Activated CD4-positive, alpha-beta T cell treated with anti-CD3 and anti-CD28 coated beads for 1 hour (primary cell): ENCODE data around the gene CTNNBIP1.

Experiments
- DNase-seq: peaks from one replicate; pipeline ENCODE4 v3.0.0-alpha.2; 2020

Gene CTNNBIP1

DNA sequence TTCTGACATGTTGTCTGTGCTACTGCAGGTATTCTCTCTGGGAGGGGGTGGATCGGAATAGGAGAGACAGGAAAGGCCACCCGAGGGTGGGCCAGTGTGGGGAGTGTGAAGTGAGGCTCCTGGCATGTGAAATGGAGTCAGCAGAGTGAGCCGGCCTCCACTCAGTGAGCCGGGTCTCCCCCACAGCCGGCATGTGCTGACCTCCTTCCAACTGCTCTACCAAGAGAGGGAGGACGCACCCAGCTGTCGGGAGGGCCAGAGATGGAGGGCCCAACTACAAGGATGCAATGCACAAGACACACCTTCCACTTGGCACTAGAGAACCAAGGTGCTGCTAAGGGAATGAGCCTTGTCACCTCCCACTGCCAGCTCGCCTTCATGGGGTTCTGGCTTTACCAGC is 58.1 kb downstream of the CTNNBIP1 start:
- DNase-seq, result no peak

DNA sequence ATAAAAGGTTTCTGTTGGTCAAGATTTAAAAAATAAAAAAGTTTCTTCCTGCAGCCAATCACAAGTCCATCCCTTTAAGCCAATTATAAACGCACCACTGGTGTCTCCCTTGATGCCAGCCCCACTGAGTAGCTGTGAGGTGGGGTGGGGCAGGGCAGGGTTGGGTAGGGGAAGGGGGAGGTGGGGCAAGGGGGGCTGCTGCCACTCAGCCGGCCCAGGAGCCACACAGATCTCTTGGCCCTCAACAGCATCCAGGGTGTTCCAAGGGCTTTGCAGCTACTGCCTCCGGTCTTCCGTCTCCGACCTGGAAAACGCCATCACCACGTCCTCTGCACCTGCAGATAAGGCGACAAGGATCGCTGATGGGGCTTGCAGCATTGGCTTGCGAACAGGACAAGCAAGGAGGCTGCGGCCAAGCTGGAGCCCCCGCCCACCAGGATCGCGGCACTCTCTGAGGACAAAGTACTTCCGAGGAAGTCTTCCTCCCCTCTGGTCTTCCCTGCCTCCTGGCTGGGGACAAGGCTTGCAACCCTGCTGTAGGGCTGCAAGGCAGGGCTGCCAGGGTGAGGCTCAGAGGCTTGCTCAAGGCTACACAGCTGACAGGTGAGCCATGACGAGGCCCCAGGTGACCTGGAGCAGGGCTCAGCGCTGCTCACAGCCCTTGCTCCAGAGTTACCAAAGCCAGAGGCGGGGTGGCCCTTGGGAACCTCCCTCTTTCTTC is 59.5 kb downstream of the CTNNBIP1 start:
- no peak for DNase-seq

DNA sequence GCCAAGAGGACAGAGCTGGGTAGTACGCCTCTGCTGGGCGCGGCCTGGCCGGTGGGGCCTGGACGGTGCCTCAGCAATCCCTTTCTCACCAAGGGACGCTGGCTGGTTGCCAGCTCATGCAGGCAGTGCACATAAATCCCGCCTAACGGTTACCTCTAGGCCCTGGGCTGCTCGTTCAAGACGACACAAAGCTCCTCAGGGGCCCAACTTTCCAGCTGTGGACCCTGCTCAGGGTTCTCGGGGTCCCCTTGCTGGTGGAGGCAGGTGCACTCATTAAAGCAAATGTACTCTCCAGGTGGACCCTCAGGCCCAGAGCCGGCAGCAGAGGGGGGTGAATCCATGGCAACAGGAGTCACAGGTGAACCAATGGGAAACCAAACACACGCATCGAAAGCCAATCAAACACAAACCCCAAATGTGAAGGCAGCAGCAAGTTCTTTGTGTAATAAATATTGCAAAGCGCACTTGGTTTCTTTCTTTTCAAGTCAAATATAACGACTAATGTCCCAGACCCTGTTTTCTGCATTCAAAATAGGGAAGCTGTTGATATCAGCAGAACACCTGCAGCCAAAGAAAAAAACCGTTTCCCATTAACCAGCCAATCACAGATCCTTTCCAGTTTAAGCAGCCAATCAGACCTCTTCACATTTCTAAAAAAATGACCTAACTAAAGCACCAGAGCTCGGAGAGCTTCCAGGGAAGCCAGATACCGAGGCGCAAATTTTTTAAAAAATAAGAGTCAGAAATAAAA is 60.2 kb downstream of the CTNNBIP1 start:
- no peak for DNase-seq

GRCh38 chr1:9848022-9848421 is 62.0 kb downstream of the CTNNBIP1 start:
- DNase-seq, result no peak

DNA sequence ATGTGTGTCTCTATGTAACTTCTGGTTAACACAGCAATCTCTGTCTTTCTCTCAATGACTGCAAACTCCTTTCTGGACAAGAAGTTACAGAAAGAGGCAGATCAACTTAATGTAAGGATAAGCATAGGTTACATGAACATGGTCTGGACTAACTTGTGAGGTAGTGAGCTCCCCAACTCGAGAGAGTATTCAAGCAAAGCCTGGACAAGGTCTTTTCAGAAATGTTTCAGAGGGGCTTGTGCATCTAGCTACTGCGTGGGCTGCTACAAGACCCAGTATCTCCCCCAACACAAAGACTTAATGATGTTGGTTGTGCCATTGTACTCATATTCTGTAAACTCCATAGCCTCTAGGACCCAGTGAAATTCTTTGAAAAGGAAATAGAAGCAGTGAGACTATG is 62.8 kb downstream of the CTNNBIP1 start:
- DNase-seq, result no peak

DNA sequence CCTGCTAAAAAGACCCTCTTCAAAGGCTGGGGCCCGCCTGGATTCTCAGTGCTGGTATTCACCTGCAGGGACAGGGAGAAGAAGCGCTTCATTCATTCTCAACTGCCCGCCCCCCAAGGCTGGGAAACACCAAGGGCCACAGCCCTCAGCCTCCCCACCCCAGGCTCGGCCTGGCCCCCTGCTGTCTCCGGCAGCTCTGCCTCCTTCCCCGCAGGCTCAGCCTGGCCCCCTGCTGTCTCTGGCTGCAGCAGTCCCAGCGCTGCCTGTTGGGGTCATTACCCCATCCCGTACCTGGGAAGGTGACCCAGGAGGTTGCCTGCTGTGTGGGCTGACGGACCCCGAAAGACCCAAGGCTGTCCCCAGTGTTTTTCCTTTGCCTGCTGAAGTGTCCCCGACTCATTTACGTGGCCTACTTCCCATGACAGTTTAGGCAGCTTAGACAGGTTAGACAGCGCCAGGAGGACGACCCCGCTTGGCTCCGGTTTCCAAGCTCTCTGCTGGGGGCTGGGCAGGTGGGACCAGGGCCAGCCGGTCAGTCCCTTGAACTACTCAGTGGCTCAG is 63.4 kb downstream of the CTNNBIP1 start:
- DNase-seq, result no peak

GRCh38 chr1:9845914-9846313 is 64.2 kb downstream of the CTNNBIP1 start:
- no peak for DNase-seq

DNA sequence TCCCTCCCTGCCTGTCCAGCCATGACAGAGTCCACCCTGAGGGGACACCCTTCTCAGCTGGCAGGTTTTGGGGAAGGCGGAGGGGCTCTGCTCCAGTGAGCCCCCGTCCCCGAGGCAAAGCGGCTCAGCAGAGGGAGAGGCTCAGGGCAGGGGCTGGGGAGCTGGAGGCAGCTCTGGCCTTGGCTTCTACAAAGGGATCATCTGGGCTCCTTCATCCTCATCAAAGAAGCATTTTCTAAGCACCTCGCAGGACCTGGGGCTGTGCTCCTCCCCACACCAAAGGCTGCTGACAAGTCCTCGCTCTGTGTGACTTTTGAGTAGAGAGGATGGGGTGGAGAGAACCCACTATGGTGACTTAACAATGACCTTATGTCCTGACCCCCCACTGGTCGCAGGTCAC is 65.3 kb downstream of the CTNNBIP1 start:
- DNase-seq, result no peak

DNA sequence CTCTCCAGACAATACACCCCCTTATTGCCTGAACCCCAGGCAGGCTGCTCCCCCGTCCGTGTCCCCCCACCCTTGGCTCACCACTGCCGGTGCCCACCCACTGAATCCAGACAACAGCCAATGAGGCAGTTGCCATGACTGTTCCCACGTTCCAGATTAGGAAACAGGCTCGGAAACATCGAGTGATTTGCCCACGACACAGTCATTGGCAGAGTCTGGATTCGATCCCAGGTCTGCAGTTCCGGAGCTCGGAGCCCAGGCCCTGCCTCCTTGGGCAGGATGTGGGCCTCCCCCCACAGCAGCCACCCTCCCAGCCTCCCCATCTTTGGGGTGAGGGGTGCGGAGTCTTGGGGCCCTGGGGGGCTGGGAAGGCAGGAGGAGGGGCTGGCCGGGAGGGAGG is 66.0 kb downstream of the CTNNBIP1 start:
- no peak for DNase-seq

DNA sequence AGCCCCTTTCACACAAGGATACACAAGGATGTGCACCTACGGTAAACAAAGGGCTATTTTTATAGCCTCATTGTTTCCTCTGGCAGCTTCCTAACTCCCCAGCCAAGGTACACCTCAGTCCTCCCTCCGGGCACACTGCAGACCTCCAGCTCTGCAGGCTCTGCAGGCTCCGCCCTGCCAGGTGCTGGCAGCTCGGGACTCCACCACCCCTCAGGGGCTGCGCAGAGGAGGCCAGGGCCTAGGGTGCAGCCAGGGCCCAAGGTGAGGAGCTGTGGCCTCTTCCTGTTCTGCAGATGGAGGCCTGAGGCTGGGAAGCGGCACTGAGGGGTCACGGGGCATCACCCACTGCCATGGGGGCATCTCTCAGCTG is 66.5 kb downstream of the CTNNBIP1 start:
- no peak for DNase-seq

DNA sequence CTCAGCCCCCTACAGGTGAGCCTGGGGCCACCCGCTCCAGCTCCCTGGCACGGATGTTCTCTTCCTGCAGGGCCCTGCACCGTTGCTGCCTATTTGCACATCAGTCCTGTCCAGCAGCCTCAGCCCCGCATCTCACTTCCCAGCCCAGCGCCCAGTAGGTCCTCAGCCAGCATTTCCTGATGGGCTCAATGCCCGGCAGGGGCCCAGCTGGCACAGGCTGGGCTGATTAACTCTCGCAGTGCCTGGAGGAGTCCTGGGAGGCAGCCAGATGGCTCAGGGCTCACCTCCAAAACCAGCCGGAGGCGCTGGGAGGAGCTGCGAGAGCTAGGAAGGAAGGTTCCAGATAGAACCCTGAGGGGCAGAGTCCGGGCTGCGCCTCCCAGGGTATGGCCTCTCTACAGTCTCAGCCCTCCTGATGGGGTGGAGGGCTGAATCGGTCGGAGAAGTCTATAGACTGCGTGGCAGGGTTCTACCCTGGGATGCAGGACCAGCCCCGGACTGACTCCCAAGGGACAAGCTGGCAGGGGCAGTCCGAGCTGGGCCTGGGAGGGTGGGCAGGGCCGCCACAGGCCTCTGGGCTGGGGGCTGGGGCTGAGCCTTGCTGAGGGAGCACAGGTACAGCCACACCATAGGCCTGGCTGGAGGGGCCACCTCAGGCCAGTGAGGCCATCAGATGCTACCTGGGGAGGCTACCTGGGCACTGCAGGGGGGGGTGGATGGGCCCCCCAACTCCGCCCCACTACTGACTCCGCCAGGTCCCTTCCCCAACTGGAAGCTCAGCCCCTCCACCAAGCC is 67.1 kb downstream of the CTNNBIP1 start:
- no peak for DNase-seq

DNA sequence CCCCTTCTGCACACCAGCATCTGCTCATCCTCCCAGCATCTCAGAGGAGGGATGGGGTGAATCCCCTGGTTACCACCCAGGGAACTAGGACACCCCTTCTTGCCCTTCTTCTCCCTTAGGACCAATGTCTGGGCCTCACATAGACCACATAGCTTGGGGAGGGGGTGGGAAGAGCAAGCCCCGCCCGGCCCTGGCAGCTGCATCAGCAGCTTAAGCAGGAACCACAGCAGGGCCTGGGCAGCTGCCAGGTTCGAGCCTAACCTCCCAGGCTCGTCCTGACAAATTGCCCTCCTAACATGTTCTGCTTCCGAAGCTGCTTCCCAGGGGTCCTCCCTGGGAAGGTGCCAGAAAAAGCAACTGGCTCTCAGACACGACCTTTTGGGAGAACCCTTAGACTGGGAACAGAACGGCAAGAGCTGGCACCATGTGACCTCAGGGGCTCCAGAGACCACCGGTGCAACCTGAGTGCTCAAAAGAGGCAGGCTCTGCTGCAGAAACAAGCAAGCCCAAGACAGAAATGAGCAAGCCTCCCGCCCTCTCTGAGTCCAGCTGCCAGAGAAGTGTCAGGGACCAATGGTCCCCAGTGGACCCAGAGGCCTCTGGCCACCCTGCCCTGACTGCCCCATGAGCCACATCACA is 67.9 kb downstream of the CTNNBIP1 start:
- DNase-seq, result no peak

DNA sequence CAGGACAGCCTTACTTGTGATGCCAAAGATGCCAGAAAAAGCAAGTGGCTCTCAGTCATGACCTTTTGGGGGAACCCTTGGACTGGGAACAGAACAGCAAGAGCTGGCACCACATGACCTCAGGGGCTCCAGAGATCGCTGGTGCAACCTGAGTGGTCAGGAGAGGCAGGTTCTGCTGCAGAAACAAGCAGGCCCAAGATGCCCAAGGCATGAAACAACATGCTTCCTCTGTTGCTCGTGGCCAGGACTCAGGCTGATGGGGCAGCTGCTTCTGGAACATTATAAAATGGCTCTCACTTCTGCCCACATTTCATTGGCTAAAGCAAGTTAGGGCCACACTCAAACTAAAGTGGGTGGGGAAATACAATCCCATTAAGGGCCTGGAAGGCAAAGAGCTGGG is 68.6 kb downstream of the CTNNBIP1 start:
- no peak for DNase-seq

DNA sequence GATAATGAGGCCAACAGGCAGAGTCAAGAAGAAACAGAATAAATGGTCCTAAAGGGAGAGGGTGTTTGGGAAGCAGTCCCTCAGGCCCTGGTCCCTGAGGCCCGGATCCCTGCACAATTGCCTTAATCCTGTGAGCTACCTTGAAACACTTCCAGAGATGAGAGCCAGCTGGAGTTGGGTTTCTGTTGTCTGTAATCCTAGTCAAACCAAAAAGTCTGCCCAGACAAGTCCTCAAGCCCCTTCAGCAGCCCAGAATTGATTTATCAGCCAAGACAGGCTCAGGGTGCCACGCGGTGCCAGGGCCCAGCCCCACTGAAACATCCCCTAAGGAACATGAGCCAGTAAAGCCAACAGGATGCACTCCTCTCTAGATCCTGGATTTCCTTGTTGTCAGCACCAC is 69.9 kb downstream of the CTNNBIP1 start:
- DNase-seq, result no peak

DNA sequence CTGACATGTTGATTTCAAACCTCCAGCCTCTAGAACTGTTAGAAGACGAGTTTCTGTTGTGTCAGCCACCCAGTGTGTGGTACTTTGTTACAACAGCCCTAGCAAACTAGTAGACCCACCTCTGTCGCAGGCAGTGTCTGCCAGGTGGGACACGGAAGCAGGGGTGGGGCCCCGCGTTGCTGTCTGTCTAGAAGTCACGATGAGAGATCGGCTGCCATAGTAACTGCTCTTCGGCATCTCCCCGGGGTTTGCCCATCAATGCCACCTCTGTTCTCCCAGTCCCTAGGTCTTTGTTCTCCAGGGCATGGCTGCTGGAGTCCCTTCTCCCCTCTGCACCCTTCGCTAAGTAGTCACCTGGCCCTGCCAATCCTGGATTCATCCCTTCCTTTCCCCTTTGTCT is 71.1 kb downstream of the CTNNBIP1 start:
- DNase-seq, result no peak

DNA sequence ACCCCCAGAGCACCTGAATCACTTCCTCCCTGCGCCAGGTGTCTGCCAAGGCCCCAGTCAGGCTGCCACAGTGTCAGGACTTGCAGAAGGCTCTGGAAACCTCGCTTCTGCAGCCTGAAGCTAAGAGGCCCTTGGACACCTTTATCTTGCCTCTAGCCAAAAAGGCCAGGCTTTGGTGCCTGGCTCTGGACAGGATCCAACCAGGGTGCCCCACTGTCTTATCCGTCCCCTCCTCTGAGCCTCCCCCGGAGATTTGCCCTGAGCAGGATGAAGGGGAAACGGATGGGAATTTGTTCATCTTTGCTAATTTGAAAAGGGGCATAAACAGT is 73.5 kb downstream of the CTNNBIP1 start:
- DNase-seq, result no peak

DNA sequence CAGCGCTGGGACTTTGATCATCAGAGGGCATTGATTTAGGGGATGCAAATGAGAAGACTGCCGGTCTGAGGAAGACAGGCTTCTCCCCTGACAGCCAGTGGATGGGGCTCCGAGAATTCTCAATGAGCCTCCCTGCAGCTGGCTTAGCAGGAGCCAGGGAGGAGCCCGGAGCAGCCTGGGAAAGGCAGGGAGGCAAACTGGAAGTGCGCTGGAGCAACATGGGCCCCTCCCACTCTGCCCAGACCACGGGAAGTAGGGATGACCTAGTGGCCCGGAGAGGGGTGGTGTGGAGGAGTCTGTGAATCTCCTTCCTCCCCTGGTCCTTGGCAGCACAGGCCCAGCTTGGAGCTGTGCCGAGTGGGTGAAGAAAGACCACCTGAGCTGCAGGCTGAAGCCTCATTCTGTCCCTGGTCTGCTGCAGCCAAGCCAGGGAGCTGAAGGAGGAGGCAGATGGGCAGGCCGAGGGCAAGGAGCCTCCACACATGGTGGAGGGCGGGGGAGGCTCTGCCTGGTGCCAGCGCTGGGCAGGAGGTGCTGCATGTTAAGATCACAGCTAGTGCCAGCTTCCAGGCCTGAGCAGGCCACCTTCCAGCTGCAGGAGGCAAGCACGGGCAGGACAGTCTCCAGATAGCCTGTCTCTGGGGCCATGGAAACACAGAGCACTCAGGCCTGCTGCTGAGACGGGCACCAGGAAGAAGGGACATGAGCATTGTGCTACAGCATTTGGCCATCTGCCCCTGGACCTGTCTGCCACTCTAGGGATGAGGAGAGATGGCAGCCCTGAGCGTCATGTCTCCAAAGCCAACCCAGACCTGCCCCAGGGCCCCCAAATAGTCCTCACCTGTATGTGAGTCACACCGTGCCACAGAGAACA is 74.1 kb downstream of the CTNNBIP1 start:
- no peak for DNase-seq

DNA sequence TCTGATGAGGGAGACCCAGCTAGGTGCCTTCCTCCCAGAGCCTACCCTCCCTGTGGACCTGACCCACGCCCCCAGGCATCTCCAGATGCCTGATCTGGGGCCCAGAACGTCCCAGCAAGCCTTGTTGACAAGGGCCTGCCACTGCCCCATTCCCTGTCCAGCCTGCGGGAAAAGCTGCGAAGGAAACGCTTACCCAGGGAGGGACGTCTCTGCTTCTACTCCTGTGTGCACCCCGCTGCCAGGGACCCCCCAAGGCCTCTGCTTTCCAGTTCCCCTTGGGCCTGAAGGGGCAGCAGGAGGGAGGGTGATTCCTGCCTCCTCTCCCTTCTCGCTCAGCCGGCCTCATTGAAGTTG is 74.7 kb downstream of the CTNNBIP1 start:
- DNase-seq, result no peak

GRCh38 chr1:9833632-9834031 is 76.4 kb downstream of the CTNNBIP1 start:
- no peak for DNase-seq

GRCh38 chr1:9827558-9828185 is 82.4 kb downstream of the CTNNBIP1 start:
- DNase-seq, result no peak

GRCh38 chr1:9826616-9827015 is 83.5 kb downstream of the CTNNBIP1 start:
- DNase-seq, result no peak

DNA sequence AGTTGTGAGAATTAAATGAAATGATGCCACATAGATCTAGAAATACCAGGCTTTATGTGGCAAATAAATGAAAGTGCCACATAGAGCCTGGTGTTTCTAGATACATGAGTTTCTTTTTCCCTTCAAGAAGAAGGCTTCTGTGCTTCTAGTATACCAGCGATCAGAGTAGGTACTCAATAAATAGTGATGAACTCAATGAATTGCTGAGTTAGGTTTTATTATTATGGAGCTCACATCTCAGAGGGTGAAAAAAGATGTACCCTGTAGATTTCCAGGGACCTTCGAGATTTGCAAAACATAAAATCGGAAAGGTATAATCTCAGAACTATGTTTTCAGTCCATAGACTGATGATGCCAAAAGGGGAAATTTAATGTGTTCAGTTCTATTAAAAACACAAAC is 84.0 kb downstream of the CTNNBIP1 start:
- DNase-seq, result no peak
